ENCODE results near the gene RNU1-2.
"Not testable (repeated sequence)": the region's sequence is repeated elsewhere in the genome, so short reads cannot be mapped to it uniquely, and the experiment has no call there.

RNU1-2 gene

DNA sequence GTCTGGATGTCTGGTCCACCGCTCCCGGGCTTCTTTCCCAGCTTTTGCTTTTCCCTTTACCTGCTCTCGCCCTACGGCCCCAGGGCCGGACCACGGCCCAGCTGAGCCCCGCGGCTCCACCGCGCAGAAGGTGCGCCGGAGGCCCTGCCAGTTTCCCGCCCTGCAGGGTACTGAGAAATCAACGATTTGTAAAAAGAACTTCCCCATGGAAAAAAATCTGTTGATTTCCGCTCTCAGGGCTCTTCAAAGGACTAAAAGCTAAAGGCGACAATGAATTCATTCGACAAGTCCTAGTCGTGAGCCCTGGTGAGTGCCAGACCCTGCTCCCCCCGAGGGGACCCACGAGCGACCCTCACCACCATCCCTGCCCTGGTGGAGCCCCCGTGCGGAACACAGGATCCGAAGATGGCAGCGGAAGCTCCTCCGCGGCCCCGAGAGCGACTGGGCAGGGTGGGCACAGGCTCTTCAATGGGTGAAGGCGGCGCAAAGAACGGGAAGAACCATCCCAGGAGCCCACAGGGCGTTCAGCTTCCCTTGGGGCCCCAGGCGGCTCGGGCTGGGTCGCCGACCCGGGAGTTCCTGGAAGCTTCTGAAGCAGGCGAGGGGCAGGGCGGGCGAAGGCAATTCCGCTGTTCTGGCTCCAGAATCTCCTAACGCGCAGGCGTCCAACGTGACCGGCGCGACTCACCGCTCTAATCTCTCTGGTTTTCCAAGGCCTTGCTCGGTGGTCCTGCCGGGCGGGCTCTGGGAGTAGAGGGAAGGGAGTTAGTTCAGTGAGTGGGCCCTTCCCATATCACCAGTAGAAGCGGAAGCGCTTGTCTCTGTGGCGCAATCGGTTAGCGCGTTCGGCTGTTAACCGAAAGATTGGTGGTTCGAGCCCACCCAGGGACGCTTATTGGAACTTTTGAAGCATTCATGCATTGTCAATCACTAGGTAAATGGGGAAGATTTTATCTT, 6.6 kb upstream of the RNU1-2 start:
- peaks cover 24% of the 10 kb centered on the region for H3K27me3 ChIP-seq (ENCODE audit: control insufficient read depth, low read length)
- no peaks in the 10 kb centered on the region for H3K36me3 ChIP-seq (ENCODE audit: control insufficient read depth, low read length)
- no peaks in the 10 kb centered on the region for H3K9me2 ChIP-seq (replicated peaks; ENCODE audit: control insufficient read depth, low read length)
- no peaks in the 10 kb centered on the region for H3K9me3 ChIP-seq (ENCODE audit: control insufficient read depth, insufficient read depth, low read length)
- no peak overlapping the region for H3K27ac ChIP-seq (ENCODE audit: low read depth, low read length)
- no peaks in the 10 kb centered on the region for H3K79me2 ChIP-seq (ENCODE audit: control insufficient read depth, low read length)
- no peaks in the 10 kb centered on the region for H4K20me1 ChIP-seq (ENCODE audit: control insufficient read depth, insufficient read depth, low read depth, low read length)
- peak overlapping the region; percentile 74 for H3K4me3 ChIP-seq (ENCODE audit: low read length)
- H3K4me2 ChIP-seq (ENCODE audit: low read length) = peak overlapping the region; percentile 72
- peaks cover 15% of the 10 kb centered on the region for H3K4me1 ChIP-seq (ENCODE audit: control insufficient read depth, low read length)
- no peak for TF ChIP-seq EZH2phosphoT487 (IDR thresholded peaks at IDR 0.05; ENCODE audit: borderline replicate concordance, low read length)
- TF ChIP-seq, protein P1, sequence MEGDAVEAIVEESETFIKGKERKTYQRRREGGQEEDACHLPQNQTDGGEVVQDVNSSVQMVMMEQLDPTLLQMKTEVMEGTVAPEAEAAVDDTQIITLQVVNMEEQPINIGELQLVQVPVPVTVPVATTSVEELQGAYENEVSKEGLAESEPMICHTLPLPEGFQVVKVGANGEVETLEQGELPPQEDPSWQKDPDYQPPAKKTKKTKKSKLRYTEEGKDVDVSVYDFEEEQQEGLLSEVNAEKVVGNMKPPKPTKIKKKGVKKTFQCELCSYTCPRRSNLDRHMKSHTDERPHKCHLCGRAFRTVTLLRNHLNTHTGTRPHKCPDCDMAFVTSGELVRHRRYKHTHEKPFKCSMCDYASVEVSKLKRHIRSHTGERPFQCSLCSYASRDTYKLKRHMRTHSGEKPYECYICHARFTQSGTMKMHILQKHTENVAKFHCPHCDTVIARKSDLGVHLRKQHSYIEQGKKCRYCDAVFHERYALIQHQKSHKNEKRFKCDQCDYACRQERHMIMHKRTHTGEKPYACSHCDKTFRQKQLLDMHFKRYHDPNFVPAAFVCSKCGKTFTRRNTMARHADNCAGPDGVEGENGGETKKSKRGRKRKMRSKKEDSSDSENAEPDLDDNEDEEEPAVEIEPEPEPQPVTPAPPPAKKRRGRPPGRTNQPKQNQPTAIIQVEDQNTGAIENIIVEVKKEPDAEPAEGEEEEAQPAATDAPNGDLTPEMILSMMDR (IDR thresholded peaks at IDR 0.05; ENCODE audit: low read depth, low read length, poor library complexity, severe bottlenecking) = no peak
- H3F3A ChIP-seq (ENCODE audit: control insufficient read depth, insufficient read depth) = peaks cover 4% of the 10 kb centered on the region; the same call in 1 of the 2 replicates

DNA sequence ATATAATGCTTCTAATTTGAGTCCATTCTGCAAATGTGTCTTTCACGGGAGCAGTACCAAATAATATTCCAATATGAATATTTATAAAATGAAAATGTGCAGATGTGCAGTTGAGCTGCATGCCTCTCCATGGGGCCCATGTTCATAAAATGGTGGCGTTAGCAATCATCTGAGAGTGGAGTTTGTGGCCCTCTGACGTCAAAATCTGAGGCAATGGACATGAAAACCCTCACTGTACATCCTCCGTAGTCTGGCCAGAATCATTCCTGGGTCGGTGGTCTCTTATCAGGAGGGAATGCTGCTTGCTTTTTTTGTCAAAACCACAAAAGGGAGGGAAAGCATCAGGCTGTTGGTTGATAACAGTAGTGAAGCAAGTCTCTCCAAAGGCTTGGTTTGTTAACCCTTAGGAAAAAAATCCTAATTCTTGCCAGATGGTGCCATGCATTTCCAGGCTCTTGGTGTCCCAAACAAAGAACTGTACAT, 5.2 kb upstream of the RNU1-2 start:
- Histone ChIP-seq H3K4me1 (ENCODE audit: control insufficient read depth, low read length) (peaks cover 23% of the 10 kb centered on the region), H3K27me3 (ENCODE audit: control insufficient read depth, low read length) (peaks cover 17% of the 10 kb centered on the region)
- H3K36me3 ChIP-seq (ENCODE audit: control insufficient read depth, low read length); H4K20me1 ChIP-seq (ENCODE audit: control insufficient read depth, insufficient read depth, low read depth, low read length); H3K9me3 ChIP-seq (ENCODE audit: control insufficient read depth, insufficient read depth, low read length); H3K9me2 ChIP-seq (replicated peaks; ENCODE audit: control insufficient read depth, low read length); H3K4me2 ChIP-seq (ENCODE audit: low read length); H3F3A ChIP-seq (ENCODE audit: control insufficient read depth, insufficient read depth); H3K4me3 ChIP-seq (ENCODE audit: low read length); H3K27ac ChIP-seq (ENCODE audit: low read depth, low read length); H3K79me2 ChIP-seq (ENCODE audit: control insufficient read depth, low read length): not testable (repeated sequence)

DNA sequence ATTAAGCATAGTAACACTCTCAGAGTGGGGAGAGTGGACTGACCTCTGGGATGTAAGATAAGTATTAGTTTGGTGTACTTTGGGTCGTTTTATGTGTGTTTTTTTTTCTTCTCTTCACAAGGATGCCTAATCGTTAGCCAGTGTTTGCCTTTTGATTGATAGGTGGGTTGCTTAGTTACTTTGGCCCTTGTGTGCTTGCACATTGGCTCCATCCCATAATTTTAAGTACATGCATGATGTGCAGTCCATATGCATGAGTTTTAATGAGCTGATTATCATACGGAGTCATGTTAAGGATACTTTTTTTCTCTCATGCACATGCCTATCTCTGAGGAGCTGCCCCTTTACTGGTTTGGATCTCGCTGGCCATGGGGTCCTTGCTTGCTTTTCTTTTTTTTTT, 4.7 kb upstream of the RNU1-2 start:
- H3K36me3 ChIP-seq (ENCODE audit: control insufficient read depth, low read length); H3K4me2 ChIP-seq (ENCODE audit: low read length); H3K79me2 ChIP-seq (ENCODE audit: control insufficient read depth, low read length); H3F3A ChIP-seq (ENCODE audit: control insufficient read depth, insufficient read depth); H3K9me2 ChIP-seq (replicated peaks; ENCODE audit: control insufficient read depth, low read length); H3K27ac ChIP-seq (ENCODE audit: low read depth, low read length); H3K4me3 ChIP-seq (ENCODE audit: low read length); H3K9me3 ChIP-seq (ENCODE audit: control insufficient read depth, insufficient read depth, low read length); H4K20me1 ChIP-seq (ENCODE audit: control insufficient read depth, insufficient read depth, low read depth, low read length): not testable (repeated sequence)
- Histone ChIP-seq H3K27me3 (ENCODE audit: control insufficient read depth, low read length) (peaks cover 14% of the 10 kb centered on the region), H3K4me1 (ENCODE audit: control insufficient read depth, low read length) (peaks cover 23% of the 10 kb centered on the region)

DNA sequence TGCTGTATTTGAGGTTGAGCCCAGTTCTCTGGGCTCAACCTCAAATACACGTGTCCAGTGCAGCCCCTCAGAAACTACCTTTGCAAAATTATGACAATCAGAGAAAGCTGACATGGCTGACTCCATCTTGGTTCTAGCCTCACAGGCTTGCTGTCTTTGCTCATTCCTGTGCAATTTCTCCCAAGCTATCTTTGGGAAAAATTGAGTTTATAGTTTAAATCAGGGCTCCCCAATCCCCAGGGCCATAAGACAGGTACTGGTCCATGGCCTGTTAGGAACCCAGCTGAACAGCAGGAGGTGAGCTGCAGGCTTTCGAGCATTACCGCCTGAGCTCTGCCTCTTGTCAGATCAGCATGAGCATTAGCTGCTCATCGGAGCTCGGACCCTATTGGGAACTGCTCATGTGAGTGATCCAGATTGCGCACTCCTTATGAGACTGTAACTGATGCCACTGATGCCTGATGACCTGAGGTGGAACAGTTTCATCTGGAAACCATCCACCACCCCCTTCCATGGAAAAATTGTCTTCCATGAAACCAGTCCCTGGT, 2.7 kb upstream of the RNU1-2 start:
- not testable (repeated sequence) for H3K9me3 ChIP-seq (ENCODE audit: control insufficient read depth, insufficient read depth, low read length); H3K9me2 ChIP-seq (replicated peaks; ENCODE audit: control insufficient read depth, low read length); H3K4me3 ChIP-seq (ENCODE audit: low read length); H3K4me2 ChIP-seq (ENCODE audit: low read length); H3K36me3 ChIP-seq (ENCODE audit: control insufficient read depth, low read length); H4K20me1 ChIP-seq (ENCODE audit: control insufficient read depth, insufficient read depth, low read depth, low read length); H3K27ac ChIP-seq (ENCODE audit: low read depth, low read length); H3K79me2 ChIP-seq (ENCODE audit: control insufficient read depth, low read length)
- H3K4me1 ChIP-seq (ENCODE audit: control insufficient read depth, low read length) = peaks cover 37% of the 10 kb centered on the region
- H3K27me3 ChIP-seq (ENCODE audit: control insufficient read depth, low read length) = peaks cover 14% of the 10 kb centered on the region
- H3F3A ChIP-seq (ENCODE audit: control insufficient read depth, insufficient read depth) = peaks cover 11% of the 10 kb centered on the region

DNA sequence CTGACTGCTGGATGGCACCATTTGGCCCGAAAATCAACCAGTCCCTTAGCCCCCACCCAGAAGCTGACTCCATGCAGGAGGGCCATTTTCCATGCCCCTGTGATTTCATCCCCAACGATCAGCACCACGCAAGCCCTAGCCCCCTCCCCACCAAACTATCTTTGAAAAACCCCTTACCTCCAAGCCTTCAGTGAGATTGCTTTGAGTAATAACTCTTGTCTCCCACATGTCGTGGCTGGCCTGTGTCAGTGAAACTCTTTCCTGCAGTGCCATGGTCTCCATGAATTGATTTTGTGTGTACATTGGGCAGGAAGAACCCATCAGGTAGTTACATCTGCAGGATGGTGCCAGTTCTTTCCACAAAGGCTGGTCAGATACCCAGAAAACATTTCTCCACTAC, 2.0 kb upstream of the RNU1-2 start:
- not testable (repeated sequence) for H4K20me1 ChIP-seq (ENCODE audit: control insufficient read depth, insufficient read depth, low read depth, low read length); H3K27ac ChIP-seq (ENCODE audit: low read depth, low read length); H3K9me2 ChIP-seq (replicated peaks; ENCODE audit: control insufficient read depth, low read length); H3K4me2 ChIP-seq (ENCODE audit: low read length); H3K4me3 ChIP-seq (ENCODE audit: low read length); H3K36me3 ChIP-seq (ENCODE audit: control insufficient read depth, low read length); H3K9me3 ChIP-seq (ENCODE audit: control insufficient read depth, insufficient read depth, low read length); H3K79me2 ChIP-seq (ENCODE audit: control insufficient read depth, low read length)
- peaks cover 18% of the 10 kb centered on the region for H3F3A ChIP-seq (ENCODE audit: control insufficient read depth, insufficient read depth)
- peaks cover 12% of the 10 kb centered on the region for H3K27me3 ChIP-seq (ENCODE audit: control insufficient read depth, low read length)
- peaks cover 39% of the 10 kb centered on the region for H3K4me1 ChIP-seq (ENCODE audit: control insufficient read depth, low read length)

DNA sequence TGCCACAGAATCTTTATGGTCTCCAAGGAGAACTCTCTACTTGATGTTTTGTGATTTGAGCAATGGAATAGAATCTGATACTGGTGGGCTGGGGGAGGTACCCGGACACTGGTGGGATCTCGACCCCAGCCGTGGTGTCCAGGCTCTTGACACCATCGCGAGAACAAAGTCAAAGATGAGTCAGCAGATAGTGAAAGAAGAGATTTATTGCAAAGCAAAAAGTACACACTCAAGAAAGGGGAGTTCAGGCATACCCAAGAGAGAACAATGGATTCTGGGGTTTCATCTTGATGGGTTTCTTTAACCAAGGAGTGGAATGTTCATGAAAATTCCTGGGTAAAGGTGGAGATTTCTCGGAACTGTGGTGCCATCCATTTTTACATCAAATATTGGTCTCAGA, 1.4 kb upstream of the RNU1-2 start:
- Histone ChIP-seq H3K4me1 (ENCODE audit: control insufficient read depth, low read length) (peaks cover 34% of the 10 kb centered on the region), H3K4me2 (ENCODE audit: low read length) (peak overlapping the region; percentile 75; the same call in 1 of the 2 replicates), H3F3A (ENCODE audit: control insufficient read depth, insufficient read depth) (peaks cover 19% of the 10 kb centered on the region)
- not testable (repeated sequence) for H3K27me3 ChIP-seq (ENCODE audit: control insufficient read depth, low read length); H3K27ac ChIP-seq (ENCODE audit: low read depth, low read length); H3K79me2 ChIP-seq (ENCODE audit: control insufficient read depth, low read length); H3K9me2 ChIP-seq (replicated peaks; ENCODE audit: control insufficient read depth, low read length); H4K20me1 ChIP-seq (ENCODE audit: control insufficient read depth, insufficient read depth, low read depth, low read length); H3K36me3 ChIP-seq (ENCODE audit: control insufficient read depth, low read length); H3K4me3 ChIP-seq (ENCODE audit: low read length); H3K9me3 ChIP-seq (ENCODE audit: control insufficient read depth, insufficient read depth, low read length)

DNA sequence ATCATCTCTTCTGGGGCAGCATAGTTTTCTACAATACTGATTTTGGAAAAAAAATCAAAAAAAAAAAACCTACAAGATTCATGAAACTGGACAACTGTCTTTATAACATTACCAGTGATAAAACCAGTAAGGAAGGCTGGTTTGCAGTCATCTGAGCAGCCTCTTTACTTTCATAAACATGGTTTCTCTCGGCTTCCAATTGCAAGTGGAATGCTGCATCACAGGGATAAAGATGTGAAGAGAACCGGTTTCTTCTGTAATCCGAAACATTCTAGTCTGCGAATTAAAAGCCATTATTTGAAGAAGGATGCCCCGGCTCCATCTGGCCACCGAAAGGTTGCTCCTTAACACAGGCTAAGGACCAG, 565 bp upstream of the RNU1-2 start:
- peak overlapping the region; percentile 68 for H3K27ac ChIP-seq (ENCODE audit: low read depth, low read length)
- H3K27me3 ChIP-seq (ENCODE audit: control insufficient read depth, low read length); H3K36me3 ChIP-seq (ENCODE audit: control insufficient read depth, low read length); H3K9me2 ChIP-seq (replicated peaks; ENCODE audit: control insufficient read depth, low read length); H3K9me3 ChIP-seq (ENCODE audit: control insufficient read depth, insufficient read depth, low read length); H3K79me2 ChIP-seq (ENCODE audit: control insufficient read depth, low read length); H4K20me1 ChIP-seq (ENCODE audit: control insufficient read depth, insufficient read depth, low read depth, low read length): not testable (repeated sequence)
- peak overlapping the region; percentile 75 for H3K4me3 ChIP-seq (ENCODE audit: low read length)
- H3K4me2 ChIP-seq (ENCODE audit: low read length) = peak overlapping the region; percentile 75
- H3K4me1 ChIP-seq (ENCODE audit: control insufficient read depth, low read length) = peaks cover 27% of the 10 kb centered on the region
- H3F3A ChIP-seq (ENCODE audit: control insufficient read depth, insufficient read depth) = peaks cover 19% of the 10 kb centered on the region

Data from DOHH2 (cell line).